HL-60 (cell line): Measurements from ENCODE around the gene RIPK3.

Experiments used
- DNase-seq, 2 experiments: peaks; one replicate each; pipeline ENCODE4 v3.0.0-alpha.2; 2010 to 2020; ENCODE audit warnings: low read depth in 1 of 2, low spot score in 1 of 2
- H3K27ac ChIP-seq: fragments of 250-450 bp; sonication (Bioruptor Pico); replicated peaks from 2 replicates; pipeline ENCODE4 v1.5.1; 2020; ENCODE audit warnings: mild to moderate bottlenecking, moderate library complexity
- H3K27me3 ChIP-seq: fragments of 250-450 bp; sonication (Bioruptor Pico); 2 replicates; pipeline ENCODE4 v1.5.1; 2021; ENCODE audit warnings: mild to moderate bottlenecking, moderate library complexity; ENCODE audit not compliant: insufficient read depth, poor library complexity, severe bottlenecking
- H3K4me3 ChIP-seq: replicated peaks from 2 replicates; pipeline ENCODE4 v1.5.1; 2011; ENCODE audit warnings: mild to moderate bottlenecking, control low read depth, low read length; ENCODE audit not compliant: insufficient read depth
- GABPA ChIP-seq: IDR thresholded peaks from 2 replicates; pipeline ENCODE4 v1.6.1; 2012; ENCODE audit warnings: low read depth
- POLR2AphosphoS5 ChIP-seq: IDR thresholded peaks from 2 replicates; pipeline ENCODE4 v1.6.1; 2012; ENCODE audit warnings: low read depth
- SPI1 ChIP-seq: IDR thresholded peaks from 2 replicates; pipeline ENCODE4 v1.6.1; 2012; ENCODE audit warnings: low read depth, mild to moderate bottlenecking, borderline replicate concordance
- TF ChIP-seq, protein P1 (sequence below): IDR thresholded peaks from 2 replicates; pipeline ENCODE4 v1.6.1; 2012; ENCODE audit warnings: low read depth; ENCODE audit not compliant: insufficient replicate concordance
- TF ChIP-seq, protein P2 (sequence below): IDR thresholded peaks from one replicate; pipeline ENCODE4 v1.5.1; 2011; ENCODE audit warnings: low read length, control low read depth, inconsistent platforms; ENCODE audit not compliant: insufficient read depth

Gene RIPK3

DNA sequence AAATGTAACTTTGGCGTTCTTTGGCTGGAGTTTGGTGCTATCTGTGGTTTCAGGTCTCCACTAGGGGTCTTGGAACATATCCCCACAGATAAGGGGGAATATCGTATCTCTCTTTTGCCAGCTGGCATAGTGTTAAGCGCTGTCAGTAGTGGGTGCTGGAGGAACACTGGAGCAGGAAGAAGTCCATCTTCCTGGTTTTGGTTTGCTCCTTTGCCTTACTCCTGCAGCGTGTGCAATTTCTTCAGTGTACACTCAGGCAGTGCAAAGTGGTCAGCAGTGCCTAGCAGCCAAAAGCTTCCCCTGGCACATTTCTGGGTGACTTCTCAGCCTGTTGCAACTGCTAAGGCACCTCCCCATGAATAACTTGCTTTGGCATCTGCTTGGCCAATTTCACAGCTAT, 11.7 kb upstream of the RIPK3 start:
- DNase-seq, result no peak
- TF ChIP-seq, protein P1, sequence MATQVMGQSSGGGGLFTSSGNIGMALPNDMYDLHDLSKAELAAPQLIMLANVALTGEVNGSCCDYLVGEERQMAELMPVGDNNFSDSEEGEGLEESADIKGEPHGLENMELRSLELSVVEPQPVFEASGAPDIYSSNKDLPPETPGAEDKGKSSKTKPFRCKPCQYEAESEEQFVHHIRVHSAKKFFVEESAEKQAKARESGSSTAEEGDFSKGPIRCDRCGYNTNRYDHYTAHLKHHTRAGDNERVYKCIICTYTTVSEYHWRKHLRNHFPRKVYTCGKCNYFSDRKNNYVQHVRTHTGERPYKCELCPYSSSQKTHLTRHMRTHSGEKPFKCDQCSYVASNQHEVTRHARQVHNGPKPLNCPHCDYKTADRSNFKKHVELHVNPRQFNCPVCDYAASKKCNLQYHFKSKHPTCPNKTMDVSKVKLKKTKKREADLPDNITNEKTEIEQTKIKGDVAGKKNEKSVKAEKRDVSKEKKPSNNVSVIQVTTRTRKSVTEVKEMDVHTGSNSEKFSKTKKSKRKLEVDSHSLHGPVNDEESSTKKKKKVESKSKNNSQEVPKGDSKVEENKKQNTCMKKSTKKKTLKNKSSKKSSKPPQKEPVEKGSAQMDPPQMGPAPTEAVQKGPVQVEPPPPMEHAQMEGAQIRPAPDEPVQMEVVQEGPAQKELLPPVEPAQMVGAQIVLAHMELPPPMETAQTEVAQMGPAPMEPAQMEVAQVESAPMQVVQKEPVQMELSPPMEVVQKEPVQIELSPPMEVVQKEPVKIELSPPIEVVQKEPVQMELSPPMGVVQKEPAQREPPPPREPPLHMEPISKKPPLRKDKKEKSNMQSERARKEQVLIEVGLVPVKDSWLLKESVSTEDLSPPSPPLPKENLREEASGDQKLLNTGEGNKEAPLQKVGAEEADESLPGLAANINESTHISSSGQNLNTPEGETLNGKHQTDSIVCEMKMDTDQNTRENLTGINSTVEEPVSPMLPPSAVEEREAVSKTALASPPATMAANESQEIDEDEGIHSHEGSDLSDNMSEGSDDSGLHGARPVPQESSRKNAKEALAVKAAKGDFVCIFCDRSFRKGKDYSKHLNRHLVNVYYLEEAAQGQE, result no peak
- TF ChIP-seq, protein P2, sequence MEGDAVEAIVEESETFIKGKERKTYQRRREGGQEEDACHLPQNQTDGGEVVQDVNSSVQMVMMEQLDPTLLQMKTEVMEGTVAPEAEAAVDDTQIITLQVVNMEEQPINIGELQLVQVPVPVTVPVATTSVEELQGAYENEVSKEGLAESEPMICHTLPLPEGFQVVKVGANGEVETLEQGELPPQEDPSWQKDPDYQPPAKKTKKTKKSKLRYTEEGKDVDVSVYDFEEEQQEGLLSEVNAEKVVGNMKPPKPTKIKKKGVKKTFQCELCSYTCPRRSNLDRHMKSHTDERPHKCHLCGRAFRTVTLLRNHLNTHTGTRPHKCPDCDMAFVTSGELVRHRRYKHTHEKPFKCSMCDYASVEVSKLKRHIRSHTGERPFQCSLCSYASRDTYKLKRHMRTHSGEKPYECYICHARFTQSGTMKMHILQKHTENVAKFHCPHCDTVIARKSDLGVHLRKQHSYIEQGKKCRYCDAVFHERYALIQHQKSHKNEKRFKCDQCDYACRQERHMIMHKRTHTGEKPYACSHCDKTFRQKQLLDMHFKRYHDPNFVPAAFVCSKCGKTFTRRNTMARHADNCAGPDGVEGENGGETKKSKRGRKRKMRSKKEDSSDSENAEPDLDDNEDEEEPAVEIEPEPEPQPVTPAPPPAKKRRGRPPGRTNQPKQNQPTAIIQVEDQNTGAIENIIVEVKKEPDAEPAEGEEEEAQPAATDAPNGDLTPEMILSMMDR, result no peak
- TF ChIP-seq SPI1, result no peak
- TF ChIP-seq POLR2AphosphoS5, result no peak
- no peak for TF ChIP-seq GABPA
- Histone ChIP-seq H3K27me3 (no peaks in the 10 kb centered on the region), H3K27ac (no peak overlapping the region), H3K4me3 (no peak overlapping the region)

DNA sequence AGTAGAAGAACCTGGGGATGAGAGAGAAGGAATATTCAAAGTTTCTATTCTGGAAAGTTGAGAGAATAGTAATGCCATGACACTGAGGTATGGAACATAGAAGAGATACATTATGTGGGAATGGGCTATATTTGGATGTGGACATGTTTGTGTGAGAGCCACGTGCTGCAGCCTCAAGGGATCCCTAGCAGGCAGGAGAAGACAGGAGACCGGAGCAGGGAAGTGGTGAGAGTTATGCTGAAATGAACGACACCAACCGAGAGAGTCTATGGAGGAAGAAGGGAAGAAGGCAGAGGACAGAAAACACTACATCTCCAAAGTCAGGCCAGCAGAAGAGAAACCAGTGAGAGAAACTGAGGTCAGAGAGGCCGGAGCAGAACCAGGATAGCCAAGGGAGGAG, 10.0 kb upstream of the RIPK3 start:
- TF ChIP-seq SPI1 (no peak), POLR2AphosphoS5 (no peak), GABPA (no peak)
- TF ChIP-seq, protein P1, result no peak
- TF ChIP-seq, protein P2, result no peak
- H3K27me3 ChIP-seq, result no peaks in the 10 kb centered on the region
- no peak overlapping the region for H3K4me3 ChIP-seq
- DNase-seq, result no peak
- no peak overlapping the region for H3K27ac ChIP-seq

DNA sequence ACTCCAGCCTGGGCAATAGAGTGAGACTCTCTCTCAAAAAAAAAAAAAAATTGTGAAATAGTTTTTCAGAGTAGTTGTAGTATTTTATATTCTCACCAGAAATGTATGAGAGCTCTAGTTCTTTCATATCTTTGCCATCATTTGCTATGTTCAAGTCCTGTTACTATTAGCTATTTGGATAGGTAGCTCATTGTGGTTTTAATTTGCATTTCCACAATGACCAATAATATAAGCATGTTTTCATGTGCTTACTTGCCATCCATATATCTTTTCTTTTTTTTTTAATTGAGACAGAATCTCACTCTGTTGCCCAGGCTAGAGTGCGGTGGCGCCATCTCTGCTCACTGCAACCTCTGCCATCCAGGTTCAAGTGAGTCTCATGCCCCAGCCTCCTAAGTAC, 8.4 kb upstream of the RIPK3 start:
- no peaks in the 10 kb centered on the region for H3K27me3 ChIP-seq
- H3K4me3 ChIP-seq, result no peak overlapping the region
- TF ChIP-seq GABPA (no peak), SPI1 (no peak), POLR2AphosphoS5 (no peak)
- TF ChIP-seq, protein P2, result no peak
- TF ChIP-seq, protein P1, result no peak
- no peak for DNase-seq
- H3K27ac ChIP-seq, result no peak overlapping the region
